Esophagus muscularis mucosa (tissue), 4 donors: ENCODE results near the gene OTOP3. TPM values are rescaled to one million over a fixed set of nuclear protein-coding genes. Genes with fewer than 3 reads are reported as not detected.

Source experiments
- DNase-seq: peaks from one replicate; pipeline ENCODE4 v3.0.0-alpha.2; 2017; ENCODE audit errors: extremely low spot score
- H3K27ac ChIP-seq, 4 donors: fragments of 200-600 bp; sonication (generic); replicated peaks in 1 of 4; 1 replicate in 3 of 4; 2 replicates in 1 of 4; pipeline ENCODE4 v1.5.1; 2016 to 2019; ENCODE audit warnings: mild to moderate bottlenecking in 1 of 4
- H3K27me3 ChIP-seq, 4 donors: fragments of 200-600 bp; sonication (generic); one replicate each; pipeline versions ENCODE4 v1.5.1 to v1.6.0; 2016 to 2019
- H3K36me3 ChIP-seq, 4 donors: fragments of 200-600 bp; sonication (generic); one replicate each; pipeline ENCODE4 v1.5.1; 2016 to 2019
- H3K4me1 ChIP-seq, 4 donors: fragments of 200-600 bp; sonication (generic); one replicate each; pipeline ENCODE4 v1.5.1; 2016 to 2019
- H3K4me3 ChIP-seq, 4 donors: fragments of 200-600 bp; sonication (generic); 1 replicate in 2 of 4; 2 replicates in 2 of 4; pipeline ENCODE4 v1.5.1; 2016 to 2019; ENCODE audit warnings: mild to moderate bottlenecking in 4 of 4, moderate library complexity in 1 of 4
- H3K9me3 ChIP-seq, 4 donors: fragments of 200-600 bp; sonication (generic); 1 replicate in 3 of 4; 2 replicates in 1 of 4; pipeline ENCODE4 v1.5.1; 2016 to 2019
- EP300 ChIP-seq: sonication (generic); formaldehyde crosslinking; IDR thresholded peaks from one replicate; pipeline ENCODE4 v1.6.1; 2017; ENCODE audit warnings: antibody characterized with exemption
- POLR2A ChIP-seq: fragments of 450-650 bp; IDR thresholded peaks from one replicate; pipeline ENCODE4 v1.6.1; 2017; ENCODE audit warnings: antibody characterized with exemption, moderate library complexity, mild to moderate bottlenecking, low read depth
- POLR2AphosphoS5 ChIP-seq, 2 donors: sonication (generic); formaldehyde crosslinking; IDR thresholded peaks; one replicate each; pipeline ENCODE4 v1.6.1; 2017; ENCODE audit warnings: antibody characterized with exemption in 2 of 2
- WGBS: methylation state at CpG from one replicate; pipeline ENCODE4 v1.1.5; 2018; 5-methylcytosine and 5-hydroxymethylcytosine counted together
- intact Hi-C: fragments of 100-400 bp; cut with DNase I; formaldehyde crosslinking; loops from one replicate; pipeline ENCODE4 v1.15.1; 2023
- total RNA-seq, 4 donors: library from RNA; depleted of rRNA; stranded (reverse); fragments of >200 nt; gene quantifications; one replicate each; pipeline versions ENCODE4 v1.1.0 to v1.2.1, GENCODE V29; 2016
- TF ChIP-seq, protein P1 (sequence below), 3 experiments: fragments of 200-600 bp in 2 of 3; fragments of 450-650 bp in 1 of 3; sonication (generic) in 2 of 3; IDR thresholded peaks; one replicate each; pipeline ENCODE4 v1.5.1; 2017 to 2019; ENCODE audit warnings: antibody characterized with exemption in 3 of 3, mild to moderate bottlenecking in 2 of 3, moderate library complexity in 1 of 3

The OTOP3 gene
- total RNA-seq, 4 donors from 2014 or later, result not detected

DNA sequence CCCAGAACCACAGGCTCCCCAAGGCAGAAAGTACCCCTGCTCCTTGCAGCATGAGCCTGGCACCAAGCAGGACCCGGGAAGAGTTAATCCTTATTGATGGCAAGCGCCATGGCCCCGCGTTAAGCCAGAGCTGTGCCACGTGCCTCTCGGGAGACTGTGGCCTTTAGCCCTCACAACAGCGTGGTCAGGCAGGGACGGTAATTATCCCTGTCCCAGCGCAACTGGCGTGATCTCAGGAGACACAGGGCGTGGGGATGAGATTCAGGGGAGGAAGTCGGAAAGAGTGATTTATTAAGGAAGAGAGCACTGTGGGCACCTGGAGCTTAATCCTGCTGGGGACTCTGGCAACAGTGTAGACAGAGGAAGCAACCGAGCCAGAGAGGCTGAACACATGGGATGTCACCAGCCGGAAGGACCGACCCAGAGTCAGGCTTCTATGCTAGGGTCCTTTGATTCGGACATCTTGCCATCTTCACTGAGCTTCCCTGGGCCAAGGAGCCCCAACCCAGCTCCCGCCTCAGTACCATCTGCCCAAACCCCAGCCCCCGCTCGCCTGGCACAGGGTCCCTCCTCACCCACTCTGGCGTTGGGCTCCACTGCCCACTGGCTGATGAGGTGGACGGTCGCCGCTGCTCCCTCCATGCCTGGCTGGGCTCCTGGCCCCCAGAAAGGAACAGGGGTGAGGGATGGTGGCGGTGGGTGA is 16.9 kb downstream of the OTOP3 start:
- H3K27me3 ChIP-seq, result peaks cover 0 to 43% (median 0%) of the 10 kb centered on the region in 4 donors
- no peak for DNase-seq
- H3K36me3 ChIP-seq, result peaks cover 0 to 25% (median 19%) of the 10 kb centered on the region in 4 donors
- H3K27ac ChIP-seq, result no peak overlapping the region
- H3K4me3 ChIP-seq, result no peak overlapping the region
- no peak for TF ChIP-seq POLR2AphosphoS5 (IDR thresholded peaks at IDR 0.05)
- no peak for TF ChIP-seq EP300
- no peak for TF ChIP-seq POLR2A
- TF ChIP-seq, protein P1, sequence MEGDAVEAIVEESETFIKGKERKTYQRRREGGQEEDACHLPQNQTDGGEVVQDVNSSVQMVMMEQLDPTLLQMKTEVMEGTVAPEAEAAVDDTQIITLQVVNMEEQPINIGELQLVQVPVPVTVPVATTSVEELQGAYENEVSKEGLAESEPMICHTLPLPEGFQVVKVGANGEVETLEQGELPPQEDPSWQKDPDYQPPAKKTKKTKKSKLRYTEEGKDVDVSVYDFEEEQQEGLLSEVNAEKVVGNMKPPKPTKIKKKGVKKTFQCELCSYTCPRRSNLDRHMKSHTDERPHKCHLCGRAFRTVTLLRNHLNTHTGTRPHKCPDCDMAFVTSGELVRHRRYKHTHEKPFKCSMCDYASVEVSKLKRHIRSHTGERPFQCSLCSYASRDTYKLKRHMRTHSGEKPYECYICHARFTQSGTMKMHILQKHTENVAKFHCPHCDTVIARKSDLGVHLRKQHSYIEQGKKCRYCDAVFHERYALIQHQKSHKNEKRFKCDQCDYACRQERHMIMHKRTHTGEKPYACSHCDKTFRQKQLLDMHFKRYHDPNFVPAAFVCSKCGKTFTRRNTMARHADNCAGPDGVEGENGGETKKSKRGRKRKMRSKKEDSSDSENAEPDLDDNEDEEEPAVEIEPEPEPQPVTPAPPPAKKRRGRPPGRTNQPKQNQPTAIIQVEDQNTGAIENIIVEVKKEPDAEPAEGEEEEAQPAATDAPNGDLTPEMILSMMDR (IDR thresholded peaks at IDR 0.05), result no peak
- H3K4me1 ChIP-seq, result no peaks in the 10 kb centered on the region
- WGBS, result 67% methylated on average over 22 of the region's 24 CpGs
- H3K9me3 ChIP-seq, result no peaks in the 10 kb centered on the region
- intact Hi-C loops, result loop anchor here (10.0 kb wide), 1 partner anchor 158 kb away; no protein-coding TSS in a partner anchor

- intact Hi-C loops, result loop anchor here (10.0 kb wide), 1 partner anchor 158 kb away; no protein-coding TSS in a partner anchor
- no peak for DNase-seq
- peaks cover 0 to 25% (median 19%) of the 10 kb centered on the region in 4 donors for H3K36me3 ChIP-seq
- H3K4me1 ChIP-seq, result no peaks in the 10 kb centered on the region
- no peak for TF ChIP-seq EP300
- TF ChIP-seq POLR2AphosphoS5 (IDR thresholded peaks at IDR 0.05), result no peak
- TF ChIP-seq, protein P1 (IDR thresholded peaks at IDR 0.05), result no peak
- no peak for TF ChIP-seq POLR2A
- H3K27me3 ChIP-seq, result peaks cover 0 to 39% (median 0%) of the 10 kb centered on the region in 4 donors
- H3K27ac ChIP-seq, result no peak overlapping the region
- H3K9me3 ChIP-seq, result no peaks in the 10 kb centered on the region
- 87% methylated on average over 3 of the region's 11 CpGs for WGBS
- H3K4me3 ChIP-seq, result no peak overlapping the region
These were observed 17.5 kb downstream of the OTOP3 start for GRCh38 chr17:74953134-74953687.

DNA sequence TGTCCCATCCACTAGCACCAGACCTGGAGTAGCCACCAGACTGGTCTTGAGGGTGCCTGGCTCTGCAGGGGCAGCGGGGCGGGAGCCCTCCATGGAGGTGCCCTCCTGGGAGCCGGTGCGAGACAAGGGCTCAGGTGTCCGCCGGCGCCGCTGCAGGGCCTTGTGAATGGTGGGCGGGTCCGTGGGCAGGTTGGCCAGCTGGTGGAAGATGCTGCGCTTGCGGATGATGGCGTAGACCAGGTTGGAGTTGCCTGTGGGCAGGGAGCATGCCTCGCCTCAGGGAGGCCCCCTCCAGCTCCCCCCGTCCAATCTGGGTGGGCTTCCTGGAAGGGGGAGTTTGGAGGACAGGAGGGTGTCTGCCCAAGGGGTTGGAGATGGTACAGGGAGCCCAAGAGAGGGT is 18.4 kb downstream of the OTOP3 start:
- TF ChIP-seq EP300 (no peak), POLR2A (no peak), POLR2AphosphoS5 (IDR thresholded peaks at IDR 0.05) (no peak)
- TF ChIP-seq, protein P1 (IDR thresholded peaks at IDR 0.05), result no peak
- WGBS, result 92% methylated on average over 7 of the region's 15 CpGs
- no peak for DNase-seq
- Histone ChIP-seq H3K4me3 (no peak overlapping the region), H3K27ac (no peak overlapping the region), H3K36me3 (peaks cover 0 to 25% (median 19%) of the 10 kb centered on the region in 4 donors), H3K27me3 (peaks cover 0 to 41% (median 0%) of the 10 kb centered on the region in 4 donors), H3K4me1 (no peaks in the 10 kb centered on the region), H3K9me3 (no peaks in the 10 kb centered on the region)
- intact Hi-C loops, result loop anchor here (10.0 kb wide), 1 partner anchor 159 kb away; no protein-coding TSS in a partner anchor

GRCh38 chr17:74954665-74955421 is 19.1 kb downstream of the OTOP3 start:
- intact Hi-C loops, result loop anchor here (5.0 to 10.0 kb wide), 2 partner anchors 33 to 160 kb away; partner anchors contain the start of genes OTOP2 and USH1G
- Histone ChIP-seq H3K9me3 (no peaks in the 10 kb centered on the region), H3K4me1 (no peaks in the 10 kb centered on the region), H3K36me3 (peaks cover 0 to 25% (median 19%) of the 10 kb centered on the region in 4 donors), H3K4me3 (no peak overlapping the region), H3K27ac (no peak overlapping the region), H3K27me3 (peaks cover 0 to 35% (median 0%) of the 10 kb centered on the region in 4 donors)
- WGBS, result 64% methylated on average over 13 of the region's 13 CpGs
- no peak for DNase-seq
- TF ChIP-seq POLR2A, result no peak
- TF ChIP-seq POLR2AphosphoS5 (IDR thresholded peaks at IDR 0.05), result no peak
- TF ChIP-seq EP300, result no peak
- TF ChIP-seq, protein P1 (IDR thresholded peaks at IDR 0.05), result no peak
